KMS-11 (cell line): ENCODE measurements around the gene FADS6.

Experiments
- H2AFZ ChIP-seq: fragments of 200-600 bp; sonication (generic); 2 replicates; pipeline ENCODE4 v1.6.1; 2016; ENCODE audit warnings: antibody characterized with exemption, mixed run types, low read depth
- H3K27ac ChIP-seq: fragments of 200-600 bp; sonication (generic); 2 replicates; pipeline ENCODE4 v1.6.1; 2016; ENCODE audit warnings: mild to moderate bottlenecking, mixed run types
- H3K27me3 ChIP-seq: fragments of 200-600 bp; sonication (generic); 2 replicates; pipeline ENCODE4 v1.6.1; 2017; ENCODE audit warnings: mild to moderate bottlenecking, low read depth, mixed run types, moderate library complexity; ENCODE audit not compliant: insufficient read depth
- H3K36me3 ChIP-seq: fragments of 200-600 bp; sonication (generic); 2 replicates; pipeline ENCODE4 v1.6.1; 2017; ENCODE audit warnings: mild to moderate bottlenecking, mixed run types; ENCODE audit not compliant: insufficient read depth
- H3K4me1 ChIP-seq: fragments of 200-600 bp; sonication (generic); 2 replicates; pipeline ENCODE4 v1.6.1; 2016; ENCODE audit warnings: mild to moderate bottlenecking, low read depth, mixed run types; ENCODE audit not compliant: poor library complexity, severe bottlenecking
- H3K4me2 ChIP-seq: fragments of 200-600 bp; sonication (generic); 2 replicates; pipeline ENCODE4 v1.7.0; 2016; ENCODE audit warnings: mild to moderate bottlenecking, mixed run types
- H3K4me3 ChIP-seq: fragments of 200-600 bp; sonication (generic); IDR thresholded peaks from 2 replicates; pipeline ENCODE4 v1.6.1; 2017; ENCODE audit warnings: low read depth, low read length, mixed read lengths; ENCODE audit not compliant: insufficient read depth
- H3K79me2 ChIP-seq: fragments of 200-600 bp; sonication (generic); 2 replicates; pipeline ENCODE4 v1.6.1; 2016; ENCODE audit warnings: low read depth, mixed run types; ENCODE audit not compliant: insufficient read depth
- H3K9ac ChIP-seq: fragments of 200-600 bp; sonication (generic); 2 replicates; pipeline ENCODE4 v1.6.1; 2016; ENCODE audit warnings: mild to moderate bottlenecking, mixed run types
- H4K20me1 ChIP-seq: fragments of 200-600 bp; sonication (generic); 2 replicates; pipeline ENCODE4 v1.6.1; 2016; ENCODE audit warnings: mild to moderate bottlenecking, mixed run types; ENCODE audit not compliant: insufficient read depth
- TF ChIP-seq, protein P1 (sequence below): fragments of 200-600 bp; sonication (generic); conservative IDR thresholded peaks from 2 replicates; pipeline ENCODE4 v1.6.1; 2017; ENCODE audit warnings: low read depth, mild to moderate bottlenecking, antibody characterized with exemption, low read length, moderate library complexity, mixed read lengths

The FADS6 gene

DNA sequence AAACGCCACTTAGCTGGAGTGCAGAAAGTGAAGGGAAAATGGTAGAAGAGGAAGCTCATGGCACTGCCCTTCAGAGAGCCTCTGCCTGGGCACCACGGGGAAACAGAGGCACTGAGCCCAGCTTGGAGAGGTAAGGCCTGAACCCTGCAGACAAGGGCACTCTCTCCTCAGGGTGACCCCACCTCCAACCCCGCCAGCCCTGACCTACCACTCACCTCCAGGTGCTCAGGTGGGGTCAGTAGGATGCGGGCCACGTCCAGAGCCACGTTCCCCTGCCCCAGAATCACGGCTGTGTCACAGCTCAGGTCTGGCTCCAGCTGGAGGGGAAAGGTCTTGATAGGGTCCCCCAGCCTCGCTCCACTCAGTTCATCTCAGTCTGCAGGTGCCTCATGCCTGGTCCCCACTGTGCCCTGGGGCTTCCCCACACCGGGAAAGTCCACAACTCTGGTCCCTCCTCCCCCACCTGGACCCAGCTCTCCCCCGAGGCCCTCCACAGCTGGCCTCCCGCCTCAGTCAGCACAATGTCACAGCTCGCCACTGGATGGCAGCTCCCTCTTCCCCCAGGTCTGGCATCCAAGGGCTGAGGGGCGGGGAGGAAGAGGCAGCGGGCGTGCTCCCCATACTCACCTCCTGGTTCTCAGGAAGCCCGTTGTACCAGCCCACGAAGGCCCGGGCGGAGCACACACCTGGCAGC, 27.8 kb downstream of the FADS6 start:
- Histone ChIP-seq H3K9ac (no peak overlapping the region), H3K27ac (no peak overlapping the region), H3K36me3 (no peaks in the 10 kb centered on the region), H3K4me2 (no peak overlapping the region), H3K79me2 (no peaks in the 10 kb centered on the region), H3K4me3 (no peak overlapping the region), H4K20me1 (no peaks in the 10 kb centered on the region), H3K4me1 (peaks cover 8% of the 10 kb centered on the region), H2AFZ (no peak overlapping the region), H3K27me3 (peaks cover 14% of the 10 kb centered on the region)
- TF ChIP-seq, protein P1, sequence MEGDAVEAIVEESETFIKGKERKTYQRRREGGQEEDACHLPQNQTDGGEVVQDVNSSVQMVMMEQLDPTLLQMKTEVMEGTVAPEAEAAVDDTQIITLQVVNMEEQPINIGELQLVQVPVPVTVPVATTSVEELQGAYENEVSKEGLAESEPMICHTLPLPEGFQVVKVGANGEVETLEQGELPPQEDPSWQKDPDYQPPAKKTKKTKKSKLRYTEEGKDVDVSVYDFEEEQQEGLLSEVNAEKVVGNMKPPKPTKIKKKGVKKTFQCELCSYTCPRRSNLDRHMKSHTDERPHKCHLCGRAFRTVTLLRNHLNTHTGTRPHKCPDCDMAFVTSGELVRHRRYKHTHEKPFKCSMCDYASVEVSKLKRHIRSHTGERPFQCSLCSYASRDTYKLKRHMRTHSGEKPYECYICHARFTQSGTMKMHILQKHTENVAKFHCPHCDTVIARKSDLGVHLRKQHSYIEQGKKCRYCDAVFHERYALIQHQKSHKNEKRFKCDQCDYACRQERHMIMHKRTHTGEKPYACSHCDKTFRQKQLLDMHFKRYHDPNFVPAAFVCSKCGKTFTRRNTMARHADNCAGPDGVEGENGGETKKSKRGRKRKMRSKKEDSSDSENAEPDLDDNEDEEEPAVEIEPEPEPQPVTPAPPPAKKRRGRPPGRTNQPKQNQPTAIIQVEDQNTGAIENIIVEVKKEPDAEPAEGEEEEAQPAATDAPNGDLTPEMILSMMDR, result no peak

DNA sequence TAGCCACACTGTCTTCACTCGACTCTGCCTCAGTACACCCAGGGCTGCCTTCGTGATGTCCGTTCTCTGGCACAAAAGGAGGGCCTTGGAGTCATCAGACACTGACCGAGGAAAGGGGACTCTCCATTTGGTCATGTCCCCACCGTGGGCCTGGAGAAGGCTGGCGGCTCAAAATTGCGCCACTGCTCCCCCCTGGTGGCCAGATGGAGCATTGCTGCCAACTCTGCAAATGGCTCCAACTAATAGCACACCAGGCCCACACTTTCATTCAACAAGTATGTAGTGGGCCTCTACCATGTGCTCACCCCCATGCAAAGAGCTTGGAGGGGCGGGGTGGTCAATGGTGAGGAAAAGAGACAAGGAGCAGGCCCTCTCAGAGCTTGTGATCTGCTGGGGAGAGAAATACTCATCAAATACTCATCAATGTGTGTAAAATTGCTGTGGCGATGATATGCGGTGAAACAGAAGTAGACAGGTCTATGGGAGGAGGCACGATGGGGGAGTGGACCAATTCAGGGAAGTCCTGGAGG, 28.5 kb downstream of the FADS6 start:
- H3K4me2 ChIP-seq, result no peak overlapping the region

GRCh38 chr17:74864297-74864865, 29.1 kb downstream of the FADS6 start:
- H3K9ac ChIP-seq, result no peak overlapping the region
- H4K20me1 ChIP-seq, result no peaks in the 10 kb centered on the region
- H3K4me3 ChIP-seq, result no peak overlapping the region
- H3K36me3 ChIP-seq, result no peaks in the 10 kb centered on the region
- H2AFZ ChIP-seq, result no peak overlapping the region
- H3K27ac ChIP-seq, result no peak overlapping the region
- no peaks in the 10 kb centered on the region for H3K79me2 ChIP-seq
- peaks cover 25% of the 10 kb centered on the region for H3K27me3 ChIP-seq
- no peak overlapping the region for H3K4me2 ChIP-seq
- TF ChIP-seq, protein P1, result no peak
- H3K4me1 ChIP-seq, result peaks cover 13% of the 10 kb centered on the region

More for the DNA sequence above, 28.5 kb downstream of the FADS6 start:
- Histone ChIP-seq H3K27ac (no peak overlapping the region), H3K9ac (no peak overlapping the region), H4K20me1 (no peaks in the 10 kb centered on the region), H2AFZ (no peak overlapping the region), H3K36me3 (no peaks in the 10 kb centered on the region), H3K4me1 (peaks cover 13% of the 10 kb centered on the region), H3K4me3 (no peak overlapping the region), H3K79me2 (no peaks in the 10 kb centered on the region), H3K27me3 (peaks cover 21% of the 10 kb centered on the region)
- TF ChIP-seq, protein P1, result peak; percentile 98

DNA sequence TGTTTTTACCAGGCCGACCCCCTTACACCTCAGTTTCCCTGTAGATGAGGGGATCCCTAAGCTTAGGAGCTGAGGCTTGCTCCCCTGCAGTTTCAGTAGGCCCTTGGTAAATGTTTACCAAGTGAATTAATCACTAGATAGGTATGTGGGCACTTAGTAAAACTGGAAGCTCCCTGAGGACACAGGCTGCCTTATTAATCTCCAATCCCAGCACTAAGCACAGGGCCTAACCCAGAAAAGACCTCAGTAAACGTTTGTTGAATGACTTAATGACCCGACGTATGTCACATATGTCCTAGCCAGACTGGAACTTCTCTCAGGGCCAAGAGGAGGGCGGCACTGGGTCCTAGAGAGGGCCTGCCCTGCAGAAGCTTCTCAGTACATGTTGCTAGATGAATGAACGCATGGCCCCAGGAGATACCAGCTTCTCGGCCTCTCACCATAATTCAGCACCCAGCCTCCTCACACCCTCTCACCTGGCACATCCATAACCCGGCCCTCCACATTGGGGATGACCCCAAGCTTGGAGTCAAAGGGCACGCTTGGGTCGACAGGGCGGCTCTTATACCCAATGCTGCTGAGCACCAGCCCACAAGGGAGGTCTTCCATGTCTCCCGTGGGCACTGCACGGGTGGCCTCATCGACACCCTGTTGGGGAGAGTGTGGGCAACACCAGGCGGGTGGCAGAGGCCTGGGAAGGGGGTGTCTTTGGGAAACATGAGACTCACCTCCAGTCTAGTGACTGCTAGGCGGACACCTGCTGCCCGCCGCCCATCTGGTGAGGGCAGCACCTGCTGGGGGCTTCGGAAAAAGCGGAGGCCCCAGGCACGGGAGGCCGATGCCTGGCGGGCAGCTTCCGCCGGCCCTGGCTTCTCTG, 29.8 kb downstream of the FADS6 start:
- Histone ChIP-seq H3K4me1 (peaks cover 13% of the 10 kb centered on the region), H3K4me2 (no peak overlapping the region), H3K4me3 (no peak overlapping the region), H3K79me2 (no peaks in the 10 kb centered on the region), H3K27ac (no peak overlapping the region), H3K36me3 (no peaks in the 10 kb centered on the region), H3K27me3 (peaks cover 33% of the 10 kb centered on the region), H4K20me1 (no peaks in the 10 kb centered on the region), H3K9ac (no peak overlapping the region), H2AFZ (no peak overlapping the region)
- TF ChIP-seq, protein P1, result no peak
